Measurements from ENCODE around the gene RMND1. TPM values are rescaled to one million over a fixed set of nuclear protein-coding genes. Genes with fewer than 3 reads are reported as not detected.

RMND1 gene
- total RNA-seq, 1 donor from 2014 or later: 35.6 TPM

DNA sequence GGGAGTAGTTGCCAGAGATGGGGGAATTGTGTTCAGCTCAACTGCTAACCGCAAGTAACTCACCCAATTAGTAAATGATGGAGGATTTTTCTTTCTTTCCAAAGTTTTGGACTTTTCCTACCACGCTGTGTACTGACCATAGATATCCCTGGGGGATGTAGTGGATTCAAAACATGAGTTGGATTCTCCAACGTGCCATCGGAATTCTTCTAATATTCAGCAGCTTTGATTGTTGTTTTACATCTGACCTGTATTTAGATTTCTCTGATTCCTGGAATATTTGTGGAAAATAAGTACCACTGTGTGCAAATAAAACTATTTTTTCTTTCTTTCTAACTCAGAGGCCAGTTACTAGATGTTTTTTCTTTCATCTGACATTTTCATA lies 43.0 kb upstream of the RMND1 start:
- H3K9me3 Mint-ChIP-seq (ENCODE audit: unreplicated experiment): no peaks in the 10 kb centered on the region
- peaks cover 20% of the 10 kb centered on the region for H3K4me1 Mint-ChIP-seq (ENCODE audit: unreplicated experiment)
- no peak for DNase-seq (ENCODE audit: extremely low spot score, unreplicated experiment)
- H3K4me3 Mint-ChIP-seq (ENCODE audit: unreplicated experiment): peak overlapping the region; percentile 72
- H3K27me3 Mint-ChIP-seq (ENCODE audit: unreplicated experiment): no peaks in the 10 kb centered on the region
- H3K36me3 Mint-ChIP-seq (ENCODE audit: unreplicated experiment): no peaks in the 10 kb centered on the region
- no peak for TF ChIP-seq CTCF (IDR thresholded peaks at IDR 0.05)
- H3K27ac Mint-ChIP-seq (ENCODE audit: unreplicated experiment): peak overlapping the region; percentile 38

DNA sequence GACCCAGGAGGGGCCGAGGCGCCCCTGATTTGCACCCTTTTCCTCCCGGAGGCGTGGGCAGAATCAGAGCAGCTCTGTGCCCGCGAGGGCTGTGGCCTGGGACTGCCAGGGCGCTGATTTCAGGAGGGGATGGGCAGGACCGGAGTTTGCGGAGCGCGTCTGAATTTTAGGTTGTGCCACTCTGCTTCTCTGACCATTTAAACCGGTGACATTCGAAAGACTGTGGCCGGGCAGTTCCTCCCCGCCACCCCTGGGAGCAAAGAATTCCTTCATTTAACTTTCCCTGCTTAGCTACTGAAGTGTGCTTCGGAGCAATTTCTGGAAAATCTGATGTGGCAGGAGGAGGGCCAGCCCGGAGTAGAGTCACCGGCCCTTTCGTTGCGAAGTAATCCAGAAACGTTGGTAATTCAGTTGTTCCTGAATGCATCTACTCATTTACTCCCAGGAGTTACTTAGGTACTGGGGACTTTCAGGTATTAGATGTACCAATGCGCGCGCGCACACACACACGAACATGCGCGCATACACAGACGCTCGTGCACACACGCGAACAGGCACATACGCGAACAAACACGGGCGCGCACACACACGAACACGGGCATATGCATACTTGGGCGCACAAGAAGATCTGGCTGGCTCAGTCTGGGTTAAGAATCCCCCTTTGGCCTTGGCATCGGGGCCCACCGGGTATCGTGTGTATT lies 42.5 kb upstream of the RMND1 start:
- no peak for DNase-seq (ENCODE audit: extremely low spot score, unreplicated experiment)
- no peaks in the 10 kb centered on the region for H3K27me3 Mint-ChIP-seq (ENCODE audit: unreplicated experiment)

GRCh38 chr6:151493804-151494234 lies 41.9 kb upstream of the RMND1 start, which contains the start of gene CCDC170:
CCDC170 (plus strand) TSS chr6:151494017; CDS start chr6:151494129, 112 bp downstream.
- peak within 1 kb of the TSS; percentile 38 for H3K27ac Mint-ChIP-seq (ENCODE audit: unreplicated experiment)
- peak; percentile 7 for TF ChIP-seq CTCF (IDR thresholded peaks at IDR 0.05)

More for the DNA sequence above, 42.5 kb upstream of the RMND1 start:
- Mint-ChIP-seq H3K4me3 (ENCODE audit: unreplicated experiment) (peak overlapping the region; percentile 72), H3K4me1 (ENCODE audit: unreplicated experiment) (peaks cover 20% of the 10 kb centered on the region), H3K36me3 (ENCODE audit: unreplicated experiment) (no peaks in the 10 kb centered on the region), H3K9me3 (ENCODE audit: unreplicated experiment) (no peaks in the 10 kb centered on the region), H3K27ac (ENCODE audit: unreplicated experiment) (peak overlapping the region; percentile 38)
- peak; percentile 1 for TF ChIP-seq CTCF (IDR thresholded peaks at IDR 0.05)

GRCh38 chr6:151493161-151493803 lies 41.4 kb upstream of the RMND1 start:
- H3K9me3 Mint-ChIP-seq (ENCODE audit: unreplicated experiment): no peaks in the 10 kb centered on the region

More at GRCh38 chr6:151493804-151494234, 41.9 kb upstream of the RMND1 start, which contains the start of gene CCDC170:
- DNase-seq (ENCODE audit: extremely low spot score, unreplicated experiment): peak; percentile 87
- H3K36me3 Mint-ChIP-seq (ENCODE audit: unreplicated experiment): no peaks in the 10 kb centered on the region
- peaks cover 2% of the 10 kb centered on the region for H3K27me3 Mint-ChIP-seq (ENCODE audit: unreplicated experiment)
- peaks cover 20% of the 10 kb centered on the region for H3K4me1 Mint-ChIP-seq (ENCODE audit: unreplicated experiment)
- H3K9me3 Mint-ChIP-seq (ENCODE audit: unreplicated experiment): no peaks in the 10 kb centered on the region
- peak within 1 kb of the TSS; percentile 72 for H3K4me3 Mint-ChIP-seq (ENCODE audit: unreplicated experiment)

More at GRCh38 chr6:151493161-151493803, 41.4 kb upstream of the RMND1 start:
- Mint-ChIP-seq H3K4me1 (ENCODE audit: unreplicated experiment) (peaks cover 20% of the 10 kb centered on the region), H3K27me3 (ENCODE audit: unreplicated experiment) (peaks cover 4% of the 10 kb centered on the region), H3K4me3 (ENCODE audit: unreplicated experiment) (peak overlapping the region; percentile 67), H3K36me3 (ENCODE audit: unreplicated experiment) (no peaks in the 10 kb centered on the region), H3K27ac (ENCODE audit: unreplicated experiment) (peak overlapping the region; percentile 20)
- no peak for DNase-seq (ENCODE audit: extremely low spot score, unreplicated experiment)
- no peak for TF ChIP-seq CTCF (IDR thresholded peaks at IDR 0.05)

Data from osteocyte (in vitro differentiated cells).